ENCODE measurements around the gene TNK2. TPM values are rescaled to one million over a fixed set of nuclear protein-coding genes. Genes with fewer than 3 reads are reported as not detected.

TNK2 gene
- total RNA-seq, 1 donor from 2014 or later, result 132 TPM

DNA sequence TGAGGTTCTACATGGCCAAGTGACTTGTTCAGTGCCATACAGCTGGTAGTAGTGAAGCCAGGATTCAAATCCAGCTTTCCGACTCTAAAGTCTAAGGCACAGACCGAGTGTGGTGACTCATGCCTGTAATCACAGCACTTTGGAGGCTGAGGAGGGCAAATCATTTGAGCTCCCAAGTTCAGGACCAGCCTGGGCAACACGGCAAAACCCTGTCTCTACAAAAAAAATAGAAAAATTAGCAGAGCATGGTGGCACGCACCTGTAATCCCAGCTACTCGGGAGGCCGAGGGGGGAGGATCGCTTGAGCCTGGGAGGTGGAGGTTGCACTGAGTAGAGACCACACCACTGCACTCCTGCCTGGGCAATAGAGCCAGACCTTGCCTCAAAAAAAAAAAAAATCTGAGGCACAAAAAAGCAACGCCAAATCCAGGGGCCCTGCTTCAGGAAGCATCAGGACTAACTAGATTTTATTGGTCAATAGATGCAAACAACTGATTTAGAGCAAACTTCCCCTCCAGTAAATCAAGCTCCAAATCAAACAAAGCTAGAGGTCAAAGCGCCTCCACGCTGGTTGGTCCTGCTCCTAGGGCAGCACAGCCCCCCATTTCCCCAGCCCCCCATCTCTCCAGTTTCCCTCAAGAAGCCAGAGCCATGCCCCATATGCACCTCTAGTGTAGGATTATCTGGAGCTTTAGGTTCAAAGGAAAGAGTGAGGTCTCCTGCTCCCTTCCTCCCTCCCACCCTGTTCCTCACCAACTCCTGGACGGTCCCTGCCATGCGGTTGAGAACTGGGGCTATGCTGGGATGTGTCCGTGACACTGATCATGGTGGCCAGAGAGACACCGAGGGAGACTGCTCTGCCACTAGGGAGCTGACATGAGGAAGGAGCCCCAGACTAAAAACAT, 2.9 kb upstream of the TNK2 start:
- no peak overlapping the region for H3K4me3 Mint-ChIP-seq
- no peaks in the 10 kb centered on the region for H3K27me3 Mint-ChIP-seq
- DNase-seq (no peak), ATAC-seq (ENCODE audit: low read depth) (no peak)
- no peaks in the 10 kb centered on the region for H3K9me3 Mint-ChIP-seq
- CTCF ChIA-PET, result interaction anchor here (1.3 to 7.7 kb wide), 5 partner anchors 16 to 61 kb away, joined by 4 to 103 read pairs (median 7); no protein-coding TSS in a partner anchor
- H3K36me3 Mint-ChIP-seq (ENCODE audit: low read depth), result peaks cover 2% of the 10 kb centered on the region
- intact Hi-C loops (cut with micrococcal nuclease), result no loop called here
- H3K27ac Mint-ChIP-seq, result no peak overlapping the region
- TF ChIP-seq, protein P1, sequence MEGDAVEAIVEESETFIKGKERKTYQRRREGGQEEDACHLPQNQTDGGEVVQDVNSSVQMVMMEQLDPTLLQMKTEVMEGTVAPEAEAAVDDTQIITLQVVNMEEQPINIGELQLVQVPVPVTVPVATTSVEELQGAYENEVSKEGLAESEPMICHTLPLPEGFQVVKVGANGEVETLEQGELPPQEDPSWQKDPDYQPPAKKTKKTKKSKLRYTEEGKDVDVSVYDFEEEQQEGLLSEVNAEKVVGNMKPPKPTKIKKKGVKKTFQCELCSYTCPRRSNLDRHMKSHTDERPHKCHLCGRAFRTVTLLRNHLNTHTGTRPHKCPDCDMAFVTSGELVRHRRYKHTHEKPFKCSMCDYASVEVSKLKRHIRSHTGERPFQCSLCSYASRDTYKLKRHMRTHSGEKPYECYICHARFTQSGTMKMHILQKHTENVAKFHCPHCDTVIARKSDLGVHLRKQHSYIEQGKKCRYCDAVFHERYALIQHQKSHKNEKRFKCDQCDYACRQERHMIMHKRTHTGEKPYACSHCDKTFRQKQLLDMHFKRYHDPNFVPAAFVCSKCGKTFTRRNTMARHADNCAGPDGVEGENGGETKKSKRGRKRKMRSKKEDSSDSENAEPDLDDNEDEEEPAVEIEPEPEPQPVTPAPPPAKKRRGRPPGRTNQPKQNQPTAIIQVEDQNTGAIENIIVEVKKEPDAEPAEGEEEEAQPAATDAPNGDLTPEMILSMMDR (IDR thresholded peaks at IDR 0.05), result no peak
- peaks cover 33% of the 10 kb centered on the region for H3K4me1 Mint-ChIP-seq
- POLR2A ChIA-PET, result interaction anchor here (1.0 to 1.9 kb wide), 4 partner anchors 10 to 16 kb away, joined by 3 to 11 read pairs (median 4); no protein-coding TSS in a partner anchor

DNA sequence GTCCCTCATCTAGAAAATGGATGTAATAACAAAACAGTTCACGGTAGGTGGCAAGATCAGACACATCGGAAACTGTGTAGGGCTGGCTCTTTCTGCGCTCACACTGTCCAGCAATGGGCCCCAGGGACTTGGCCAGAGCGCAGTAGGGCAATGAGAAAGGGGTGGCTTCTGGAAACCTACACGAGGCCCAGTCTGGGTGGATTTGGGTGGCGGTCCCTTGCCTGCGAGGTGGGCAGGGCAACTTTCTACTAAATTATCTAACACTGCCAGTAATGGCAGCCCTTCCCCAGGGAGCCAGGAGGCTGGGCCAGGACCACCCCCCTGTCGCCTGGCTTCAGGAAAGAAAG, 2.1 kb upstream of the TNK2 start:
- DNase-seq, result no peak
- Mint-ChIP-seq H3K27ac (peak overlapping the region; percentile 78), H3K9me3 (no peaks in the 10 kb centered on the region), H3K4me1 (peaks cover 41% of the 10 kb centered on the region), H3K4me3 (peak overlapping the region; percentile 32), H3K36me3 (ENCODE audit: low read depth) (peaks cover 2% of the 10 kb centered on the region), H3K27me3 (no peaks in the 10 kb centered on the region)
- TF ChIP-seq, protein P1 (IDR thresholded peaks at IDR 0.05), result no peak
- ChIA-PET POLR2A (interaction anchor here (1.2 to 1.9 kb wide), 2 partner anchors 14 to 16 kb away, joined by 3 to 11 read pairs; no protein-coding TSS in a partner anchor), CTCF (interaction anchor here (7.7 kb wide), 1 partner anchor 15 kb away, joined by 103 read pairs; no protein-coding TSS in a partner anchor)
- ATAC-seq (ENCODE audit: low read depth), result no peak
- intact Hi-C loops (cut with micrococcal nuclease), result no loop called here

DNA sequence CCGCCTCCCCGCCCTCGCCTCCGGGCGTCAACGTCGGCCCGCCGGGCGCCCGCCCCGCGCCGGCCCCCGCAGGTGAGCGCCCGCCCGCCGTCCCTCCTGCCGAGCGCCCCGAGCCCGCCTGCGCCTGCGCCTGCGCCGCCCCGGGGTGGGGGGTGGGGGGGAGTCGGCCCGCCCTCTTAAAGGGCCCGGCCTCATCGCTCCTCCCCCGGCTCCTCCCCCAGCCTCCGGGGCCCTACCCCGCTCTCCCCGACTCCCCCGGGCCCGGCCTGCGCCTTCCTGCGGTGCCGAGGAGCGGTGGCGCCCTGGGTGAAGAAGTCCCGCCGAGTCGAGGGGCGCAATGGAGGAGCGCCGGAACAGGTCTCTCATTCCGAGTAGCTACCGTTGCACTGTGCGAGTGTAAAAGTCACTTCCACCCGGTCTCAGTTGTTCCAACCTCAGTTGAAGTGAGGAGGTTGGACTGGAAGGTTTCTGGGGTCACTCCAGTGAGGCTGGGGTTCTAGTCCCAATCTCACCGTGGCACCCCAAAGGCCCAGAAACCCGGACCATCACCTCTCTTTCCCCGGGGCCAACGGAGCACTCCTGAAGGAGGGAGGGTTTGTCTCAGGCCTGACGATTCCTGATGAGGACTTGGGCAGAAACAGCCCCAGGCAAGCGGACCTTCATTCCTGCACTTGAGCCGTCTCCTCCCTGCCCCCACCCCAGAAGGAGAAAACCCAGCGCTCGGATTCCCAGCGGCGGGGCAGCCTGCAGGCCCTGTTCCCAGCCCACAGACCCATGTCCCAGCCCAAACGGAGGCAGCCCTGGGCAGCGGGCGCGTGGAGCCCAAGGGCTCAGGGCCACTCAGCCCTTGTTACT, 1.5 kb upstream of the TNK2 start:
- ATAC-seq (ENCODE audit: low read depth) (peak; percentile 65), DNase-seq (peak; percentile 88)
- no peaks in the 10 kb centered on the region for H3K27me3 Mint-ChIP-seq
- H3K4me3 Mint-ChIP-seq, result peak overlapping the region; percentile 78
- TF ChIP-seq, protein P1 (IDR thresholded peaks at IDR 0.05), result no peak
- intact Hi-C loops (cut with micrococcal nuclease), result loop anchor here (5.0 to 10.0 kb wide), 8 partner anchors 163 to 1773 kb away; partner anchors contain the start of genes ATP13A3, FAM43A, HES1 and MELTF
- peak overlapping the region; percentile 78 for H3K27ac Mint-ChIP-seq
- no peaks in the 10 kb centered on the region for H3K9me3 Mint-ChIP-seq
- ChIA-PET POLR2A (interaction anchor here (1.7 to 6.0 kb wide), 2 partner anchors 9 to 14 kb away, joined by 8 to 217 read pairs; no protein-coding TSS in a partner anchor), CTCF (interaction anchor here (1.4 to 3.6 kb wide), 2 partner anchors 15 to 47 kb away, joined by 3 to 87 read pairs; no protein-coding TSS in a partner anchor)
- H3K4me1 Mint-ChIP-seq, result peaks cover 44% of the 10 kb centered on the region
- peaks cover 2% of the 10 kb centered on the region for H3K36me3 Mint-ChIP-seq (ENCODE audit: low read depth)

DNA sequence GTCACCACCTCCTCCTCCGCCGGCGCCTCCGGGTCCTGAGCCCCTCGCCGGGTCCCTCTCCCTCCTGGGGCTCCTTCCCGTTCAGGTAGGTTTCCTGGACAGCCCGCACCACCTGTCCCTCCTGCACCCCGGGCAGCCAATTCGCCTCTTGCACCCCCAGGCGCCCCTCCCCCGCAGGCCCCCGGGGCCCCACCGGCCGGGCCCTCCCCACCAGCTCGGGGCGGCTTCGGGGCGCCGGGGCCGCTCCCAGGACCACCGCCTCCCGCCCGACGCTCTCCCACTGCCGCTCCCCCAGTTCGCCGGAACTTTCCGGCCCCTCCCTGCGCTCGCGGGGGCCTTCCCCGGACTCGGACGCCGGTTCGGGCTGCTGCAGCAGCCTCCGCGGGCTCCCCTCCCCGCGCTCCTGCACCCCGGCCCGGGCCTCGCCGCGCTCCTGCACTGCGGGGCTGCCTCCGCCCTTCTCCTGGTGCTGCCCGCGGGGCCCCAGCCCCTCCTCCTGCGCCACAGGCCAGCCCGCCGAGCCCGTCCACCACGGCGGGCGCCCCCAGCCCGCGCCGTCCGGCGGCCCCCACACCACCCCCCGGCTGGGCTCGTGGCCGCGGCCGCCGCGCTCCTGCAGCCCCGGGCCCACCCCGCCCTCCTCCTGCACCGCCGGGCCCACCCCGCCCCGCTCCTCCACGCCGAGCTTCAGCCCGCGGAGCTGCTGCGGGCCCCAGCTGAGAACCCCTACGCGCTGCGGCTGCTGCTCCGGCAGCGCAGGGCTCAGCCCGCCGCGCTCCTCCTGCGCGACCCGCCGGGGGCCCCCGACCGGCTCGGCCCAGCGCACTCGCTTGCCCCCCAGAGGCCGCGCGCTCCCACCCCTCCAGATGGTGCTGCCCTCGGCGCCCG, 587 bp upstream of the TNK2 start:
- Mint-ChIP-seq H3K4me3 (peak overlapping the region; percentile 85), H3K4me1 (peaks cover 48% of the 10 kb centered on the region), H3K27ac (peak overlapping the region; percentile 100), H3K27me3 (no peaks in the 10 kb centered on the region), H3K9me3 (no peaks in the 10 kb centered on the region), H3K36me3 (ENCODE audit: low read depth) (peaks cover 2% of the 10 kb centered on the region)
- ATAC-seq (ENCODE audit: low read depth) (peak; percentile 19), DNase-seq (no peak)
- intact Hi-C loops (cut with micrococcal nuclease), result loop anchor here (5.0 to 10.0 kb wide), 8 partner anchors 162 to 1772 kb away; partner anchors contain the start of genes ATP13A3, FAM43A, HES1 and MELTF
- TF ChIP-seq, protein P1 (IDR thresholded peaks at IDR 0.05), result no peak
- ChIA-PET POLR2A (interaction anchor here (0.6 to 6.0 kb wide), 7 partner anchors 8 to 831 kb away, joined by 4 to 217 read pairs (median 6); partner anchors contain the start of gene PPP1R2), CTCF (interaction anchor here (1.3 to 3.6 kb wide), 4 partner anchors 14 to 50 kb away, joined by 3 to 87 read pairs (median 6); no protein-coding TSS in a partner anchor)
